ENCODE data around the gene CLVS2. TPM values are rescaled to one million over a fixed set of nuclear protein-coding genes. Genes with fewer than 3 reads are reported as not detected.

CLVS2 gene
- total RNA-seq, 1 donor from 2014 or later, result 1.5 TPM

- Histone ChIP-seq H3K27me3 (no peaks in the 10 kb centered on the region), H3K4me3 (no peak overlapping the region), H3K9me3 (no peaks in the 10 kb centered on the region), H3K27ac (no peak overlapping the region), H3K36me3 (no peaks in the 10 kb centered on the region), H3K4me1 (no peaks in the 10 kb centered on the region)
- TF ChIP-seq POLR2AphosphoS5 (IDR thresholded peaks at IDR 0.05; ENCODE audit: insufficient read depth in 1 of 2, low read depth in 1 of 2), result no peak
- TF ChIP-seq CTCF (IDR thresholded peaks at IDR 0.05), result no peak
- no peak for TF ChIP-seq POLR2A (IDR thresholded peaks at IDR 0.05)
- intact Hi-C loops (cut with DNase I), result no loop called here
- DNase-seq (ENCODE audit: extremely low spot score in 2 of 2), result no peak
Measured at GRCh38 chr6:122969999-122970533, 26.0 kb upstream of the CLVS2 start.

GRCh38 chr6:122977180-122977579 is 18.9 kb upstream of the CLVS2 start:
- Histone ChIP-seq H3K4me3 (no peak overlapping the region), H3K27me3 (no peaks in the 10 kb centered on the region), H3K36me3 (no peaks in the 10 kb centered on the region), H3K4me1 (no peaks in the 10 kb centered on the region), H3K27ac (no peak overlapping the region), H3K9me3 (no peaks in the 10 kb centered on the region)
- no peak for DNase-seq (ENCODE audit: extremely low spot score in 2 of 2)
- intact Hi-C loops (cut with DNase I), result no loop called here
- TF ChIP-seq POLR2AphosphoS5 (IDR thresholded peaks at IDR 0.05; ENCODE audit: insufficient read depth in 1 of 2, low read depth in 1 of 2), result no peak
- TF ChIP-seq CTCF (IDR thresholded peaks at IDR 0.05), result no peak
- no peak for TF ChIP-seq POLR2A (IDR thresholded peaks at IDR 0.05)

GRCh38 chr6:122984393-122984792 is 11.6 kb upstream of the CLVS2 start:
- Histone ChIP-seq H3K9me3 (no peaks in the 10 kb centered on the region), H3K4me3 (no peak overlapping the region), H3K36me3 (no peaks in the 10 kb centered on the region), H3K27ac (no peak overlapping the region), H3K27me3 (no peaks in the 10 kb centered on the region), H3K4me1 (no peaks in the 10 kb centered on the region)
- TF ChIP-seq POLR2AphosphoS5 (IDR thresholded peaks at IDR 0.05; ENCODE audit: insufficient read depth in 1 of 2, low read depth in 1 of 2) (no peak), CTCF (IDR thresholded peaks at IDR 0.05) (no peak), POLR2A (IDR thresholded peaks at IDR 0.05) (no peak)
- intact Hi-C loops (cut with DNase I), result no loop called here
- no peak for DNase-seq (ENCODE audit: extremely low spot score in 2 of 2)

- no peak for TF ChIP-seq POLR2A (IDR thresholded peaks at IDR 0.05)
- TF ChIP-seq CTCF (IDR thresholded peaks at IDR 0.05), result no peak
- no peak for TF ChIP-seq POLR2AphosphoS5 (IDR thresholded peaks at IDR 0.05; ENCODE audit: insufficient read depth in 1 of 2, low read depth in 1 of 2)
- no peaks in the 10 kb centered on the region for H3K9me3 ChIP-seq
- no peaks in the 10 kb centered on the region for H3K36me3 ChIP-seq
- intact Hi-C loops (cut with DNase I), result no loop called here
- peaks cover 9% of the 10 kb centered on the region for H3K4me1 ChIP-seq
- H3K27me3 ChIP-seq, result peaks cover 6% of the 10 kb centered on the region
- no peak overlapping the region for H3K4me3 ChIP-seq
- no peak for DNase-seq (ENCODE audit: extremely low spot score in 2 of 2)
- H3K27ac ChIP-seq, result no peak overlapping the region
Measured at GRCh38 chr6:122994256-122994655, 1.8 kb upstream of the CLVS2 start.

GRCh38 chr6:122996794-122997505 is 915 bp downstream of the CLVS2 start:
- Histone ChIP-seq H3K4me3 (peak overlapping the region; percentile 34 to 41), H3K27ac (no peak overlapping the region), H3K9me3 (no peaks in the 10 kb centered on the region), H3K27me3 (peaks cover 6% of the 10 kb centered on the region), H3K4me1 (peaks cover 9% of the 10 kb centered on the region), H3K36me3 (no peaks in the 10 kb centered on the region)
- TF ChIP-seq CTCF (IDR thresholded peaks at IDR 0.05), result no peak
- TF ChIP-seq POLR2A (IDR thresholded peaks at IDR 0.05), result no peak
- no peak for TF ChIP-seq POLR2AphosphoS5 (IDR thresholded peaks at IDR 0.05; ENCODE audit: insufficient read depth in 1 of 2, low read depth in 1 of 2)
- no peak for DNase-seq (ENCODE audit: extremely low spot score in 2 of 2)
- intact Hi-C loops (cut with DNase I), result no loop called here
